MM.1S (cell line): ENCODE data around the gene GPT2.
A peak's percentile ranks its signal among the peaks of the same experiment; 100 is the strongest.

ENCODE experiments used
- DNase-seq: peaks from one replicate; pipeline ENCODE4 v3.0.0-alpha.2; 2015
- H2AFZ ChIP-seq: fragments of 300-600 bp; sonication (generic); 2 replicates; pipeline ENCODE4 v1.6.0; 2016; ENCODE audit warnings: antibody characterized with exemption, low read length
- H3F3A ChIP-seq: fragments of 300-600 bp; sonication (generic); 2 replicates; pipeline ENCODE4 v1.6.1; 2016; ENCODE audit warnings: mild to moderate bottlenecking, antibody characterized with exemption, low read length, moderate library complexity, mixed read lengths; ENCODE audit not compliant: insufficient read depth
- H3K27ac ChIP-seq: fragments of 300-600 bp; sonication (generic); 2 replicates; pipeline ENCODE4 v1.5.1; 2016; ENCODE audit warnings: mild to moderate bottlenecking, low read length
- H3K27me3 ChIP-seq: fragments of 300-600 bp; sonication (generic); replicated peaks from 2 replicates; pipeline ENCODE4 v1.6.0; 2016; ENCODE audit warnings: low read length; ENCODE audit not compliant: insufficient read depth
- H3K36me3 ChIP-seq: fragments of 300-600 bp; sonication (generic); replicated peaks from 2 replicates; pipeline ENCODE4 v1.6.1; 2016; ENCODE audit warnings: mild to moderate bottlenecking, low read length, mixed read lengths; ENCODE audit not compliant: insufficient read depth
- H3K4me1 ChIP-seq: fragments of 300-600 bp; sonication (generic); 2 replicates; pipeline ENCODE4 v1.6.1; 2016; ENCODE audit warnings: low read length, mixed read lengths
- H3K4me2 ChIP-seq: fragments of 300-600 bp; sonication (generic); 2 replicates; pipeline ENCODE4 v1.6.0; 2016; ENCODE audit warnings: low read depth, low read length
- H3K4me3 ChIP-seq: fragments of 300-600 bp; sonication (generic); 2 replicates; pipeline ENCODE4 v1.5.1; 2016; ENCODE audit warnings: low read length, mixed read lengths
- H3K79me2 ChIP-seq: fragments of 300-600 bp; sonication (generic); 2 replicates; pipeline ENCODE4 v1.6.1; 2016; ENCODE audit warnings: mixed run types, low read length, mixed read lengths
- H3K9ac ChIP-seq: fragments of 300-600 bp; sonication (generic); 2 replicates; pipeline ENCODE4 v1.6.1; 2016; ENCODE audit warnings: low read length, mixed read lengths
- H3K9me2 ChIP-seq: fragments of 300-600 bp; sonication (generic); replicated peaks from 2 replicates; pipeline ENCODE4 v1.6.1; 2016; ENCODE audit warnings: mild to moderate bottlenecking, low read length, mixed read lengths; ENCODE audit not compliant: insufficient read depth
- H3K9me3 ChIP-seq: fragments of 300-600 bp; sonication (generic); replicated peaks from 2 replicates; pipeline ENCODE4 v1.6.1; 2016; ENCODE audit warnings: mild to moderate bottlenecking, low read length, mixed read lengths; ENCODE audit not compliant: insufficient read depth
- H4K20me1 ChIP-seq: fragments of 300-600 bp; sonication (generic); 2 replicates; pipeline ENCODE4 v1.6.1; 2016; ENCODE audit warnings: mild to moderate bottlenecking, low read length, moderate library complexity, mixed read lengths; ENCODE audit not compliant: insufficient read depth
- CTCF ChIP-seq: fragments of 300-600 bp; sonication (generic); IDR thresholded peaks from 2 replicates; pipeline ENCODE4 v1.5.1; 2016; ENCODE audit warnings: antibody characterized with exemption, low read length, mixed read lengths
- EZH2 ChIP-seq: fragments of 300-600 bp; sonication (generic); optimal IDR thresholded peaks from 2 replicates; pipeline ENCODE3; 2017; ENCODE audit warnings: low read depth, mild to moderate bottlenecking, antibody characterized with exemption, low read length, mixed read lengths
- EZH2phosphoT487 ChIP-seq: fragments of 300-600 bp; sonication (generic); IDR thresholded peaks from 2 replicates; pipeline ENCODE4 v1.6.1; 2018; ENCODE audit warnings: antibody characterized with exemption, low read length

Gene GPT2

GRCh38 chr16:46908540-46909372, 24.6 kb downstream of the GPT2 start:
- H3K27me3 ChIP-seq, result no peaks in the 10 kb centered on the region
- no peaks in the 10 kb centered on the region for H3K9me2 ChIP-seq
- no peaks in the 10 kb centered on the region for H4K20me1 ChIP-seq
- no peaks in the 10 kb centered on the region for H3K36me3 ChIP-seq
- H3K9me3 ChIP-seq, result no peaks in the 10 kb centered on the region
- no peak overlapping the region for H3K9ac ChIP-seq
- no peaks in the 10 kb centered on the region for H3K4me1 ChIP-seq
- peak; percentile 43 for DNase-seq
- H2AFZ ChIP-seq, result no peak overlapping the region
- no peaks in the 10 kb centered on the region for H3K79me2 ChIP-seq
- H3F3A ChIP-seq, result no peaks in the 10 kb centered on the region
- TF ChIP-seq CTCF, result peak; percentile 57
- TF ChIP-seq EZH2, result no peak
- no peak for TF ChIP-seq EZH2phosphoT487
- no peak overlapping the region for H3K27ac ChIP-seq
- H3K4me3 ChIP-seq, result no peak overlapping the region
- no peak overlapping the region for H3K4me2 ChIP-seq

DNA sequence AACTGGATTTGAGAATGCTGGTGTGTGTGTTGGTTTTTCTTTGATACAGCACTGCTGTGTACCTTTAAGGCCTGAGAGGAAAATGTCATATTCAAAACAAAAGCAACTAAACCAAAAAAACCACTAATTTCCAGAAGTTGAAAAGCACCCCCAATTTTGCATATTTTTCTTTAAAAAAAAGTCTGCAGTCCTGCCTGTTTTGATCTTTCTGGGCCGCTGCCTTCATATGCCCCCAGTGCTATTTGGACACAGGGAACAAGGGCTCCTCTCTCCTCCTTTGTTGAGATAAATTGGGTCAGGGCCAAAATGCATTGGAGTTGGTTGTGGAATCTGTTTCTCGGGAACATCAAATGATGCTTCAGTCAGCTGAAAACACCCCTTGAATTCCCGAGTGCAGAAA, 26.9 kb downstream of the GPT2 start:
- H3K79me2 ChIP-seq, result no peaks in the 10 kb centered on the region
- H3F3A ChIP-seq, result no peaks in the 10 kb centered on the region
- no peaks in the 10 kb centered on the region for H3K27me3 ChIP-seq
- H3K9me2 ChIP-seq, result no peaks in the 10 kb centered on the region
- H4K20me1 ChIP-seq, result no peaks in the 10 kb centered on the region
- H3K9me3 ChIP-seq, result no peaks in the 10 kb centered on the region
- H3K9ac ChIP-seq, result no peak overlapping the region
- no peak for TF ChIP-seq EZH2
- no peak for TF ChIP-seq EZH2phosphoT487
- no peak for TF ChIP-seq CTCF
- no peak overlapping the region for H3K27ac ChIP-seq
- no peaks in the 10 kb centered on the region for H3K36me3 ChIP-seq
- no peak overlapping the region for H3K4me2 ChIP-seq
- DNase-seq, result no peak
- H3K4me1 ChIP-seq, result no peaks in the 10 kb centered on the region
- H3K4me3 ChIP-seq, result no peak overlapping the region
- H2AFZ ChIP-seq, result no peak overlapping the region

- no peaks in the 10 kb centered on the region for H3K27me3 ChIP-seq
- no peaks in the 10 kb centered on the region for H3K9me3 ChIP-seq
- H3K79me2 ChIP-seq, result no peaks in the 10 kb centered on the region
- no peaks in the 10 kb centered on the region for H3K9me2 ChIP-seq
- TF ChIP-seq EZH2, result no peak
- H3K4me2 ChIP-seq, result no peak overlapping the region
- H3K27ac ChIP-seq, result no peak overlapping the region
- DNase-seq, result no peak
- no peaks in the 10 kb centered on the region for H4K20me1 ChIP-seq
- no peaks in the 10 kb centered on the region for H3K36me3 ChIP-seq
- no peaks in the 10 kb centered on the region for H3K4me1 ChIP-seq
- no peak overlapping the region for H3K4me3 ChIP-seq
- H3F3A ChIP-seq, result no peaks in the 10 kb centered on the region
- no peak overlapping the region for H2AFZ ChIP-seq
- H3K9ac ChIP-seq, result no peak overlapping the region
These were observed 27.5 kb downstream of the GPT2 start for GRCh38 chr16:46911650-46912049.

DNA sequence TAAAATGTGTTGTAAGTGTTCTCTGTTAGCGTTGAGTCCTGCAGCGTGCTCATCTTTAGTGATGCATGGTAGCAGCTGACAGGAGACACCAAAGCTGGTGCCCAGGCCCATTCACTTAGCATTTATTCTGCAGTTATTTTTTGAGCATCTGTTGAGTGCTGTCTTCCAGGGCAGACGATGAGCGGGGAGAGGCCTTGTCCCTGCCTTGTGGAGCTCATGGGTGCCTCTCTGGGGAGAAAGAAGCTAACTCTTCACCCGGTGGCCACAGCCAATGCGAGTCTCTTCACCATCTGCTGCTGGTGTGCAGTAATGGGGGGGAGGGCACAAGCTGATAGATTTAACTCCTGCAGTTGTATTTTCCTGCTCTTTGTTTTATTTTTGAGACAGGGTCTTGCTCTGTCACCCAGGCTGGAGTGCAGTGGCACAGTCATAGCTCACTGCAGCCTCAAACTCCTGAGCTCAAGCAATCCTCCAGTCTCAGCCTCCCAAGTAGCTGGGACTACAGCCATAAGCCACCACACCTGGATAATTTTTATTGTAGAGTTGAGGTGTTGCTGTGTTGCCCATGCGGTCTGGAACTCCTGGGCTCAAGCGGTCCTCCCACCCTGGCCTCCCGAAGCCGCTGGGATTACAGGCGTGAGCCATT, 30.5 kb downstream of the GPT2 start:
- Histone ChIP-seq H3K27ac (no peak overlapping the region), H3K4me1 (no peaks in the 10 kb centered on the region), H3K79me2 (no peaks in the 10 kb centered on the region), H2AFZ (no peak overlapping the region), H3K4me2 (no peak overlapping the region), H3K27me3 (no peaks in the 10 kb centered on the region), H3F3A (no peaks in the 10 kb centered on the region), H3K9ac (no peak overlapping the region), H3K4me3 (no peak overlapping the region), H3K9me3 (no peaks in the 10 kb centered on the region), H3K9me2 (no peaks in the 10 kb centered on the region), H4K20me1 (no peaks in the 10 kb centered on the region), H3K36me3 (no peaks in the 10 kb centered on the region)
- DNase-seq, result no peak
- TF ChIP-seq EZH2phosphoT487 (no peak), EZH2 (no peak), CTCF (no peak)
